H1 (cell line): ENCODE data around the gene TRPV6.

Experiments
- ATF2 ChIP-seq: IDR thresholded peaks from 2 replicates; pipeline ENCODE4 v1.6.1; 2012; ENCODE audit warnings: low read length, inconsistent platforms
- BACH1 ChIP-seq: IDR thresholded peaks from 2 replicates; pipeline ENCODE4 v1.6.1; 2012; ENCODE audit warnings: low read length, improper control_type of control experiment
- CEBPB ChIP-seq: IDR thresholded peaks from 2 replicates; pipeline ENCODE4 v1.6.1; 2012; ENCODE audit warnings: low read depth, low read length
- CHD2 ChIP-seq: IDR thresholded peaks from 2 replicates; pipeline ENCODE4 v1.6.1; 2012; ENCODE audit warnings: low read length, improper control_type of control experiment
- CTCF ChIP-seq, 3 experiments: IDR thresholded peaks; 1 replicate in 2 of 3; 2 replicates in 1 of 3; pipeline versions ENCODE4 v1.5.1 to v1.6.1; 2011; ENCODE audit warnings: low read length in 3 of 3, mild to moderate bottlenecking in 3 of 3, inconsistent platforms in 2 of 3, low read depth in 1 of 3, moderate library complexity in 1 of 3; ENCODE audit not compliant: insufficient read depth in 1 of 3; ENCODE audit errors: control extremely low read depth in 1 of 3
- EGR1 ChIP-seq: IDR thresholded peaks from 2 replicates; pipeline ENCODE4 v1.6.1; 2011; ENCODE audit warnings: low read depth, low read length, borderline replicate concordance
- EP300 ChIP-seq, 2 experiments: IDR thresholded peaks; 1 replicate in 1 of 2; 2 replicates in 1 of 2; pipeline ENCODE4 v1.6.1; 2011 to 2012; ENCODE audit warnings: low read depth in 2 of 2, low read length in 2 of 2, mild to moderate bottlenecking in 2 of 2, borderline replicate concordance in 1 of 2, inconsistent platforms in 1 of 2, moderate library complexity in 1 of 2
- FOSL1 ChIP-seq: IDR thresholded peaks from 2 replicates; pipeline ENCODE4 v1.6.1; 2011; ENCODE audit warnings: mild to moderate bottlenecking, low read depth, low read length, moderate library complexity; ENCODE audit not compliant: insufficient read depth
- GABPA ChIP-seq: IDR thresholded peaks from 2 replicates; pipeline ENCODE4 v1.6.1; 2011; ENCODE audit warnings: mild to moderate bottlenecking, low read length, moderate library complexity, borderline replicate concordance; ENCODE audit not compliant: insufficient read depth
- MAFK ChIP-seq: IDR thresholded peaks from 2 replicates; pipeline ENCODE4 v1.6.1; 2012; ENCODE audit warnings: low read depth, mild to moderate bottlenecking, improper control_type of control experiment, low read length
- POLR2A ChIP-seq, 2 experiments: IDR thresholded peaks; 1 replicate in 1 of 2; 2 replicates in 1 of 2; pipeline ENCODE4 v1.6.1; 2011; ENCODE audit warnings: low read depth in 2 of 2, low read length in 2 of 2, mild to moderate bottlenecking in 2 of 2; ENCODE audit errors: control extremely low read depth in 1 of 2

DNA sequence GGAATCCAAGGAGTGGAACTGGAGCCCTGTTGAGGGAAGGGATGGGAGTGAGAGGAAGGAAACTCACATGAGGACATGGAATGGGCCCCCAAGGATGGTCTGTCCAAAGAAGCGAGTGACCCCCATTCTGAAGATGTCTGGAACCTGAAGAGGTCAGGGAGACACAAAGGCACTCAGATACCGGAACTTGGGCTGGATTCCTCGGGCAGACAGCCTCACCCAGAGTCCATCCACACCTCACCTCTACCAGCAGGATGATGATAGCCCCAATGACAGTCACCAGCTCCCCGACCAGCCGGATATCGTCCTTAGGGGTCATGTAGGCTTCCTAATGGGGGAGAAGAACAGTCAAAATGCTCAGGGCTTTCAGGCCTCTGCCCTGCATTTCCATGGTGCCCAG is 10.7 kb downstream of the TRPV6 start:
- TF ChIP-seq CTCF (IDR thresholded peaks at IDR 0.05; ENCODE audit: control extremely low read depth in 1 of 3, insufficient read depth in 1 of 3, low read depth in 1 of 3, low read length in 3 of 3): no peak
- no peak for TF ChIP-seq GABPA
- no peak for TF ChIP-seq EGR1
- TF ChIP-seq CEBPB: no peak
- TF ChIP-seq POLR2A (IDR thresholded peaks at IDR 0.05; ENCODE audit: control extremely low read depth in 1 of 2, low read depth in 2 of 2, low read length in 2 of 2): no peak
- no peak for TF ChIP-seq ATF2
- TF ChIP-seq MAFK: no peak
- no peak for TF ChIP-seq CHD2
- no peak for TF ChIP-seq EP300 (IDR thresholded peaks at IDR 0.05; ENCODE audit: borderline replicate concordance in 1 of 2, low read depth in 2 of 2, low read length in 2 of 2)
- no peak for TF ChIP-seq BACH1
- no peak for TF ChIP-seq FOSL1
